HEK293 (cell line): Measurements from ENCODE around the gene ZNF211.

ENCODE experiments used
- CTCF ChIA-PET: fragments of 350-600 bp; formaldehyde crosslinking; extraction: SDS; loops from one replicate; lab custom pipeline; 2021; ENCODE audit warnings: antibody characterized with exemption; lab: Yijun Ruan, JAX
- POLR2A ChIA-PET: fragments of 300-600 bp; formaldehyde crosslinking; extraction: SDS; loops from one replicate; lab custom pipeline; 2020; ENCODE audit warnings: antibody characterized with exemption, inconsistent platforms; lab: Yijun Ruan, JAX
- H3K27ac ChIP-seq: fragments of 200-500 bp; sonication (Bioruptor generic); 2 replicates; pipeline ENCODE4 v1.5.1; 2014; ENCODE audit warnings: low read depth, low read length, control low read depth, inconsistent platforms; ENCODE audit errors: extremely low read depth
- H3K36me3 ChIP-seq, 2 experiments: fragments of 200-500 bp in 1 of 2; sonication (Bioruptor generic) in 1 of 2; 1 replicate in 1 of 2; 2 replicates in 1 of 2; pipeline ENCODE4 v1.5.1; 2014 to 2017; ENCODE audit warnings: inconsistent platforms in 2 of 2, low read length in 2 of 2; ENCODE audit not compliant: control insufficient read depth in 2 of 2, insufficient read depth in 1 of 2
- H3K4me1 ChIP-seq: fragments of 200-500 bp; sonication (Bioruptor generic); 2 replicates; pipeline ENCODE4 v1.5.1; 2014; ENCODE audit warnings: mild to moderate bottlenecking, low read length, inconsistent platforms; ENCODE audit not compliant: control insufficient read depth, insufficient read depth
- H3K4me3 ChIP-seq: 2 replicates; pipeline ENCODE4 v1.5.1; 2011; ENCODE audit warnings: low read depth, mild to moderate bottlenecking, control low read depth, low read length, moderate library complexity
- H3K9me3 ChIP-seq: fragments of 200-500 bp; sonication (Bioruptor generic); 2 replicates; pipeline ENCODE4 v1.5.1; 2014; ENCODE audit warnings: low read depth, low read length, inconsistent platforms; ENCODE audit not compliant: control insufficient read depth, insufficient read depth
- IKZF3 ChIP-seq: fragments of 450-650 bp; IDR thresholded peaks from 2 replicates; pipeline ENCODE4 v1.5.0; 2018; ENCODE audit warnings: missing biosample characterization, mild to moderate bottlenecking, missing genetic modification characterization, moderate library complexity
- SETDB1 ChIP-seq: IDR thresholded peaks from one replicate; pipeline ENCODE4 v1.6.1; 2017; ENCODE audit warnings: mild to moderate bottlenecking, low read length, moderate library complexity, mixed read lengths; ENCODE audit not compliant: insufficient read length
- TRIM28 ChIP-seq: IDR thresholded peaks from 2 replicates; pipeline ENCODE4 v1.6.1; 2011; ENCODE audit warnings: low read length, control low read depth, borderline replicate concordance
- ZBTB21 ChIP-seq: fragments of 450-650 bp; formaldehyde crosslinking; IDR thresholded peaks from 2 replicates; pipeline ENCODE4 v1.5.1; 2017; ENCODE audit warnings: missing biosample characterization, missing genetic modification characterization
- ZBTB49 ChIP-seq: fragments of 450-650 bp; formaldehyde crosslinking; IDR thresholded peaks from 2 replicates; pipeline ENCODE4 v1.5.1; 2016; ENCODE audit warnings: missing biosample characterization, missing genetic modification characterization, low read depth
- ZNF121 ChIP-seq: fragments of 450-650 bp; formaldehyde crosslinking; IDR thresholded peaks from 2 replicates; pipeline ENCODE4 v1.5.1; 2016; ENCODE audit warnings: missing biosample characterization, missing genetic modification characterization
- ZNF132 ChIP-seq: fragments of 450-650 bp; formaldehyde crosslinking; IDR thresholded peaks from 2 replicates; pipeline ENCODE4 v1.5.1; 2017; ENCODE audit warnings: missing biosample characterization, missing genetic modification characterization, borderline replicate concordance
- ZNF248 ChIP-seq: fragments of 450-650 bp; formaldehyde crosslinking; IDR thresholded peaks from 2 replicates; pipeline ENCODE4 v1.5.1; 2017; ENCODE audit warnings: missing biosample characterization, missing genetic modification characterization
- ZNF292 ChIP-seq: fragments of 450-650 bp; formaldehyde crosslinking; IDR thresholded peaks from 2 replicates; pipeline ENCODE4 v1.5.1; 2016; ENCODE audit warnings: low read depth, missing biosample characterization, missing genetic modification characterization, borderline replicate concordance
- ZNF510 ChIP-seq: fragments of 450-650 bp; formaldehyde crosslinking; IDR thresholded peaks from 2 replicates; pipeline ENCODE4 v1.5.1; 2018; ENCODE audit warnings: mild to moderate bottlenecking, missing genetic modification characterization, missing biosample characterization; ENCODE audit not compliant: insufficient replicate concordance
- ZNF776 ChIP-seq: fragments of 450-650 bp; formaldehyde crosslinking; IDR thresholded peaks from 2 replicates; pipeline ENCODE4 v1.5.0; 2017; ENCODE audit warnings: missing biosample characterization, missing genetic modification characterization, borderline replicate concordance

The ZNF211 gene

GRCh38 chr19:57688011-57688763, 55.2 kb downstream of the ZNF211 start:
- no peak overlapping the region for H3K4me3 ChIP-seq
- no peak overlapping the region for H3K27ac ChIP-seq
- peaks cover 4 to 78% of the 10 kb centered on the region in 2 experiments; a peak in 1 of 3 replicates for H3K36me3 ChIP-seq
- ChIA-PET CTCF (interaction anchor here (0.6 kb wide), 1 partner anchor 211 kb away, joined by 3 read pairs; the partner anchor contains the start of gene ZNF772), POLR2A (no interaction called here)
- peaks cover 17% of the 10 kb centered on the region; the same call in 1 of the 2 replicates for H3K9me3 ChIP-seq
- no peaks in the 10 kb centered on the region for H3K4me1 ChIP-seq
- TF ChIP-seq TRIM28 (0 out of 2 replicates have a peak, but pooled peaks have one; percentile 25), SETDB1 (peak; percentile 94), IKZF3 (no peak), ZNF132 (tag by site-specific recombination) (no peak), ZNF292 (tag by site-specific recombination) (no peak)

GRCh38 chr19:57689750-57690149, 56.8 kb downstream of the ZNF211 start:
- Histone ChIP-seq H3K36me3 (peaks cover 4 to 62% of the 10 kb centered on the region in 2 experiments; a peak in 1 of 3 replicates), H3K9me3 (peaks cover 10% of the 10 kb centered on the region; the same call in 1 of the 2 replicates), H3K4me1 (no peaks in the 10 kb centered on the region), H3K27ac (no peak overlapping the region), H3K4me3 (no peak overlapping the region)
- no peak for TF ChIP-seq ZBTB21 (tag by site-specific recombination)
- TF ChIP-seq TRIM28 = no peak
- TF ChIP-seq ZBTB49 (tag by site-specific recombination) = no peak
- no peak for TF ChIP-seq ZNF248 (tag by site-specific recombination)
- TF ChIP-seq ZNF121 = no peak
- TF ChIP-seq ZNF776 (tag by site-specific recombination) = no peak
- TF ChIP-seq ZNF510 = no peak
- POLR2A ChIA-PET = no interaction called here
- CTCF ChIA-PET = interaction anchor here (1.3 kb wide), 1 partner anchor 8 kb away, joined by 5 read pairs; the partner anchor contains the start of gene ZNF551
